SK-N-SH (cell line): ENCODE measurements around the gene RBMS3. TPM values are rescaled to one million over a fixed set of nuclear protein-coding genes. Genes with fewer than 3 reads are reported as not detected.

Experiments
- CTCF ChIA-PET: fragments of 300-600, 350-600 bp; formaldehyde crosslinking; extraction: SDS; loops from one replicate; lab custom pipeline; 2021; lab: Yijun Ruan, JAX
- POLR2A ChIA-PET: fragments of 350-600 bp; sonication (Branson Sonifier 250); formaldehyde crosslinking; extraction: SDS; loops from one replicate; lab custom pipeline; 2020; ENCODE audit warnings: antibody characterized with exemption, inconsistent platforms; lab: Yijun Ruan, JAX
- DNase-seq: peaks from one replicate; pipeline ENCODE4 v3.0.0; 2012
- H2AFZ ChIP-seq: fragments of 200-600 bp; sonication (generic); 2 replicates; pipeline ENCODE4 v1.8.1; 2016; ENCODE audit warnings: antibody characterized with exemption, mild to moderate bottlenecking, low read depth
- H3F3A ChIP-seq: fragments of 200-600 bp; sonication (generic); replicated peaks from 2 replicates; pipeline ENCODE3; 2016; ENCODE audit warnings: antibody characterized with exemption, mild to moderate bottlenecking; ENCODE audit not compliant: insufficient read depth
- H3K27ac ChIP-seq, 2 experiments: fragments of 200-500 bp in 1 of 2; fragments of 200-600 bp in 1 of 2; sonication (Bioruptor generic) in 1 of 2; sonication (generic), shearing (Covaris generic) in 1 of 2; 2 replicates each; pipeline versions ENCODE4 v1.5.1 to v1.6.1; 2014 to 2016; ENCODE audit warnings: low read depth in 2 of 2, inconsistent platforms in 1 of 2, low read length in 1 of 2, mild to moderate bottlenecking in 1 of 2, mixed read lengths in 1 of 2
- H3K27me3 ChIP-seq: fragments of 200-600 bp; sonication (generic), shearing (Covaris generic); 2 replicates; pipeline ENCODE4 v1.6.1; 2016; ENCODE audit warnings: mixed run types; ENCODE audit not compliant: insufficient read depth
- H3K36me3 ChIP-seq, 2 experiments: fragments of 200-500 bp in 1 of 2; fragments of 200-600 bp in 1 of 2; sonication (Bioruptor generic) in 1 of 2; sonication (generic) in 1 of 2; replicated peaks in 1 of 2; 2 replicates each; pipeline versions ENCODE3 to v1.5.1; 2014 to 2016; ENCODE audit warnings: low read length in 1 of 2, mild to moderate bottlenecking in 1 of 2; ENCODE audit not compliant: insufficient read depth in 2 of 2, control insufficient read depth in 1 of 2
- H3K4me1 ChIP-seq, 2 experiments: fragments of 200-500 bp in 1 of 2; fragments of 200-600 bp in 1 of 2; sonication (Bioruptor generic) in 1 of 2; sonication (generic), shearing (Covaris generic) in 1 of 2; 2 replicates each; pipeline versions ENCODE4 v1.5.1 to v1.6.1; 2014 to 2016; ENCODE audit warnings: low read depth in 1 of 2, low read length in 1 of 2, mixed run types in 1 of 2; ENCODE audit not compliant: insufficient read depth in 2 of 2, control insufficient read depth in 1 of 2
- H3K4me2 ChIP-seq: fragments of 200-600 bp; sonication (generic), shearing (Covaris generic); 2 replicates; pipeline ENCODE4 v1.6.1; 2017; ENCODE audit warnings: mixed run types
- H3K4me3 ChIP-seq, 2 experiments: fragments of 200-500 bp in 1 of 2; fragments of 200-600 bp in 1 of 2; sonication (Bioruptor generic) in 1 of 2; sonication (generic), shearing (Covaris generic) in 1 of 2; 2 replicates each; pipeline versions ENCODE4 v1.5.1 to v1.8.1; 2014 to 2016; ENCODE audit warnings: low read depth in 2 of 2, inconsistent platforms in 1 of 2, low read length in 1 of 2, mild to moderate bottlenecking in 1 of 2, mixed read lengths in 1 of 2, moderate library complexity in 1 of 2
- H3K79me2 ChIP-seq: fragments of 200-600 bp; sonication (generic); 2 replicates; pipeline ENCODE4 v1.8.1; 2017; ENCODE audit warnings: mild to moderate bottlenecking; ENCODE audit not compliant: insufficient read depth
- H3K9ac ChIP-seq: fragments of 200-600 bp; sonication (generic); 2 replicates; pipeline ENCODE4 v1.6.1; 2017; ENCODE audit warnings: mixed run types
- H3K9me2 ChIP-seq: fragments of 200-600 bp; sonication (generic); 2 replicates; pipeline ENCODE4 v1.6.1; 2017; ENCODE audit warnings: mixed run types
- H3K9me3 ChIP-seq: fragments of 200-600 bp; sonication (generic); 2 replicates; pipeline ENCODE4 v1.6.1; 2017; ENCODE audit warnings: mixed run types, mild to moderate bottlenecking, moderate library complexity
- H4K20me1 ChIP-seq: fragments of 200-600 bp; sonication (generic); 2 replicates; pipeline ENCODE4 v1.6.1; 2017; ENCODE audit warnings: mild to moderate bottlenecking, mixed run types; ENCODE audit not compliant: insufficient read depth
- ELF1 ChIP-seq: IDR thresholded peaks from 2 replicates; pipeline ENCODE4 v1.4.0; 2012
- FOSL2 ChIP-seq: IDR thresholded peaks from 2 replicates; pipeline ENCODE4 v1.4.0; 2012; ENCODE audit warnings: low read depth, mild to moderate bottlenecking, moderate library complexity, borderline replicate concordance
- JUND ChIP-seq: IDR thresholded peaks from 2 replicates; pipeline ENCODE4 v1.4.0; 2012
- MAX ChIP-seq: IDR thresholded peaks from 2 replicates; pipeline ENCODE4 v1.4.0; 2012; ENCODE audit warnings: low read depth
- MEF2A ChIP-seq: IDR thresholded peaks from 2 replicates; pipeline ENCODE4 v1.4.0; 2012; ENCODE audit warnings: low read depth, borderline replicate concordance
- MXI1 ChIP-seq: IDR thresholded peaks from 2 replicates; pipeline ENCODE4 v1.6.1; 2012; ENCODE audit warnings: mild to moderate bottlenecking, low read depth, low read length, improper control_type of control experiment
- RXRA ChIP-seq: IDR thresholded peaks from 2 replicates; pipeline ENCODE4 v1.4.0; 2012; ENCODE audit warnings: low read depth, mild to moderate bottlenecking, borderline replicate concordance
- TAF1 ChIP-seq: IDR thresholded peaks from 2 replicates; pipeline ENCODE4 v1.6.1; 2012; ENCODE audit warnings: low read depth, mild to moderate bottlenecking, low read length, moderate library complexity, borderline replicate concordance
- TEAD4 ChIP-seq: IDR thresholded peaks from 2 replicates; pipeline ENCODE4 v1.4.0; 2012; ENCODE audit warnings: mild to moderate bottlenecking, borderline replicate concordance; ENCODE audit not compliant: insufficient read depth
- ZBTB33 ChIP-seq: IDR thresholded peaks from 2 replicates; pipeline ENCODE4 v1.4.0; 2012; ENCODE audit warnings: low read depth, borderline replicate concordance
- WGBS: methylation state at CpG from one replicate; pipeline ENCODE4 v1.1.6; 2017; ENCODE audit warnings: low lambda C conversion rate; 5-methylcytosine and 5-hydroxymethylcytosine counted together
- polyA plus RNA-seq, 3 experiments: library from polyadenylated mRNA; depleted of rRNA; stranded (reverse); fragments of >200 nt; gene quantifications; 2 replicates each; pipeline ENCODE4 v1.2.3, GENCODE V29; 2012
- TF ChIP-seq, protein P1 (sequence below): IDR thresholded peaks from 2 replicates; pipeline ENCODE4 v1.4.0; 2012; ENCODE audit warnings: low read depth, borderline replicate concordance
- TF ChIP-seq, protein P2 (sequence below): IDR thresholded peaks from 2 replicates; pipeline ENCODE4; 2012
- TF ChIP-seq, protein P3 (sequence below): fragments of 200-600 bp; sonication (generic); IDR thresholded peaks from 2 replicates; pipeline ENCODE4 v1.6.1; 2017; ENCODE audit warnings: antibody characterized with exemption, mild to moderate bottlenecking, moderate library complexity

RBMS3 gene
- polyA plus RNA-seq, 1 of the 3 experiments (the other 2 are of a cell fraction) = 8.2 TPM

DNA sequence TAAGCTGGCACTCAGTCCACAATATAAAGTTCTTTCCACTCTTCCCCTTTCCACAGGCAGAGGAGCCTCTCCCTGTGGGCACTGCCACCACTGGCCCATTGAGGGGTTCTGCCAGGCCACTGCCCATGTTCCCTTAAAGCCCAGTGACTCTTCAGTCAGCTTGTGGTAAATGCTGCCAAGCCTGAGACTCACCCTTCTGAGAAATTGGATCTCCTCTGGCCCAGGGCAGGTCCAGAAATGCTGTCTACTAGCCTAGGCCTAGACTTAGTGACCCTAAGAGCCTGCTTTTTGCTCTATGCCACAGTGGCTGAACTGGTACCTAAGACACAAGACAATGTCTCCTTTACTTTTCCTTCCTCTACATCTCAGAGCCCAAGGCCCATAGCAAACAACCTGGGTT, 295.8 kb downstream of the RBMS3 start:
- Histone ChIP-seq H2AFZ (no peak overlapping the region), H4K20me1 (peaks cover 12% of the 10 kb centered on the region; the same call in 1 of the 2 replicates), H3K27me3 (no peaks in the 10 kb centered on the region), H3K4me1 (peaks cover 0 to 23% of the 10 kb centered on the region in 2 experiments; a peak in 3 of 4 replicates), H3K9me3 (peaks cover 11% of the 10 kb centered on the region; the same call in 1 of the 2 replicates), H3K79me2 (peaks cover 70% of the 10 kb centered on the region), H3K4me2 (no peak overlapping the region), H3K4me3 (no peak overlapping the region), H3K9ac (no peak overlapping the region), H3F3A (no peaks in the 10 kb centered on the region), H3K27ac (peak overlapping the region in 1 of 2 experiments; percentile 28; a peak in 1 of 4 replicates), H3K36me3 (peaks cover 0 to 4% of the 10 kb centered on the region in 2 experiments), H3K9me2 (no peaks in the 10 kb centered on the region)
- no peak for DNase-seq
- POLR2A ChIA-PET = no interaction called here
- TF ChIP-seq RXRA (no peak), MXI1 (no peak), ELF1 (no peak), JUND (no peak), MAX (no peak), ZBTB33 (no peak), TAF1 (no peak)
- TF ChIP-seq, protein P1, sequence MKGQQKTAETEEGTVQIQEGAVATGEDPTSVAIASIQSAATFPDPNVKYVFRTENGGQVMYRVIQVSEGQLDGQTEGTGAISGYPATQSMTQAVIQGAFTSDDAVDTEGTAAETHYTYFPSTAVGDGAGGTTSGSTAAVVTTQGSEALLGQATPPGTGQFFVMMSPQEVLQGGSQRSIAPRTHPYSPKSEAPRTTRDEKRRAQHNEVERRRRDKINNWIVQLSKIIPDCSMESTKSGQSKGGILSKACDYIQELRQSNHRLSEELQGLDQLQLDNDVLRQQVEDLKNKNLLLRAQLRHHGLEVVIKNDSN = no peak
- CTCF ChIA-PET = no interaction called here

DNA sequence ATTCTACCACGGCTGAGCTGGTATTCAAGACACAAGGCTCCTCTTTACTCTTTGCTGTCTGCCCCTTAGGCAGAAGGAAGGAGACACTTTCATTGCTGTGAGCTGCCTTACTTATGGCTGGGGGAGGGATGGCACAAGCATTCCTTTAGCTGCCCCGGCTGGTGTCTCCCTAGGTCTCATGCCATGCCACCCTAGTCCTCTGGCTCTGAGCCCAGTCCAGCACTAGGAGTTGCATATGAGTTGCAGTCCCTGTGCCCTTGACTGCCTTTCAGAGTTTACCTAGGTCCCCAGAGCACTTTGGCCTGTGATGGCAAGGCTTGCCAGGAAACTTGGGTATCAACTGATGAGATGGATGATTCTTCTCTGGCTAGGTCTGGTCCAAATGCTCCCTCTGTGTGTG, 296.4 kb downstream of the RBMS3 start:
- TF ChIP-seq, protein P2, sequence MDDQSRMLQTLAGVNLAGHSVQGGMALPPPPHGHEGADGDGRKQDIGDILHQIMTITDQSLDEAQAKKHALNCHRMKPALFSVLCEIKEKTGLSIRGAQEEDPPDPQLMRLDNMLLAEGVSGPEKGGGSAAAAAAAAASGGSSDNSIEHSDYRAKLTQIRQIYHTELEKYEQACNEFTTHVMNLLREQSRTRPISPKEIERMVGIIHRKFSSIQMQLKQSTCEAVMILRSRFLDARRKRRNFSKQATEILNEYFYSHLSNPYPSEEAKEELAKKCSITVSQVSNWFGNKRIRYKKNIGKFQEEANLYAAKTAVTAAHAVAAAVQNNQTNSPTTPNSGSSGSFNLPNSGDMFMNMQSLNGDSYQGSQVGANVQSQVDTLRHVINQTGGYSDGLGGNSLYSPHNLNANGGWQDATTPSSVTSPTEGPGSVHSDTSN = no peak
- TF ChIP-seq FOSL2 (no peak), ZBTB33 (no peak), MEF2A (no peak), RXRA (no peak), TEAD4 (no peak)
- TF ChIP-seq, protein P3, sequence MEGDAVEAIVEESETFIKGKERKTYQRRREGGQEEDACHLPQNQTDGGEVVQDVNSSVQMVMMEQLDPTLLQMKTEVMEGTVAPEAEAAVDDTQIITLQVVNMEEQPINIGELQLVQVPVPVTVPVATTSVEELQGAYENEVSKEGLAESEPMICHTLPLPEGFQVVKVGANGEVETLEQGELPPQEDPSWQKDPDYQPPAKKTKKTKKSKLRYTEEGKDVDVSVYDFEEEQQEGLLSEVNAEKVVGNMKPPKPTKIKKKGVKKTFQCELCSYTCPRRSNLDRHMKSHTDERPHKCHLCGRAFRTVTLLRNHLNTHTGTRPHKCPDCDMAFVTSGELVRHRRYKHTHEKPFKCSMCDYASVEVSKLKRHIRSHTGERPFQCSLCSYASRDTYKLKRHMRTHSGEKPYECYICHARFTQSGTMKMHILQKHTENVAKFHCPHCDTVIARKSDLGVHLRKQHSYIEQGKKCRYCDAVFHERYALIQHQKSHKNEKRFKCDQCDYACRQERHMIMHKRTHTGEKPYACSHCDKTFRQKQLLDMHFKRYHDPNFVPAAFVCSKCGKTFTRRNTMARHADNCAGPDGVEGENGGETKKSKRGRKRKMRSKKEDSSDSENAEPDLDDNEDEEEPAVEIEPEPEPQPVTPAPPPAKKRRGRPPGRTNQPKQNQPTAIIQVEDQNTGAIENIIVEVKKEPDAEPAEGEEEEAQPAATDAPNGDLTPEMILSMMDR = no peak
- no peak overlapping the region for H2AFZ ChIP-seq

More for the DNA sequence above, 296.4 kb downstream of the RBMS3 start:
- no CpG with 5 or more reads among the region's 2 CpGs for WGBS
- H3K27ac ChIP-seq = peak overlapping the region in 1 of 2 experiments; percentile 6; a peak in 1 of 4 replicates
- H3K27me3 ChIP-seq = no peaks in the 10 kb centered on the region
- H3K9me2 ChIP-seq = no peaks in the 10 kb centered on the region
- H3K4me1 ChIP-seq = peaks cover 0 to 28% of the 10 kb centered on the region in 2 experiments; a peak in 3 of 4 replicates
- H3K9me3 ChIP-seq = peaks cover 6% of the 10 kb centered on the region; the same call in 1 of the 2 replicates
- no peak for DNase-seq
- H3K4me2 ChIP-seq = no peak overlapping the region
- peaks cover 0 to 4% of the 10 kb centered on the region in 2 experiments for H3K36me3 ChIP-seq
- H3K79me2 ChIP-seq = peaks cover 67% of the 10 kb centered on the region
- peaks cover 12% of the 10 kb centered on the region; the same call in 1 of the 2 replicates for H4K20me1 ChIP-seq
- ChIA-PET POLR2A (no interaction called here), CTCF (interaction anchor here (0.6 kb wide), 1 partner anchor 14 kb away, joined by 3 read pairs; no protein-coding TSS in a partner anchor)
- H3K4me3 ChIP-seq = no peak overlapping the region
- H3K9ac ChIP-seq = no peak overlapping the region
- H3F3A ChIP-seq = no peaks in the 10 kb centered on the region
